Activated T-cell treated with anti-CD3 and anti-CD28 coated beads, Interleukin-2, amount 50 U/mL, for 72 hours (primary cell): Measurements from ENCODE around the gene UHRF2. TPM values are rescaled to one million over a fixed set of nuclear protein-coding genes. Genes with fewer than 3 reads are reported as not detected.
"Not testable (repeated sequence)": the region's sequence is repeated elsewhere in the genome, so short reads cannot be mapped to it uniquely, and the experiment has no call there.

Experiments
- ATAC-seq, 2 donors: fragments of 150-1000 bp; cut with Tn5 transposase; replicated peaks in 1 of 2; 2 replicates each; pipeline ENCODE4 v1.10.0; 2021; ENCODE audit warnings: moderate library complexity in 2 of 2, mild to moderate bottlenecking in 1 of 2
- DNase-seq, 2 donors: peaks; one replicate each; pipeline ENCODE4 v3.0.0; 2021 to 2022; ENCODE audit warnings: mixed read lengths in 1 of 2
- H3K27ac Mint-ChIP-seq: one replicate; pipeline ENCODE4 v1.8.0; 2022; ENCODE audit warnings: mild to moderate bottlenecking, moderate library complexity, mixed read lengths
- H3K27me3 Mint-ChIP-seq: one replicate; pipeline ENCODE4 v1.8.0; 2022; ENCODE audit warnings: low read depth, mixed read lengths
- H3K36me3 Mint-ChIP-seq, 2 donors: one replicate each; pipeline ENCODE4 v1.8.0; 2022; ENCODE audit warnings: mixed read lengths in 2 of 2, mild to moderate bottlenecking in 1 of 2; ENCODE audit not compliant: insufficient read depth in 2 of 2
- H3K4me1 Mint-ChIP-seq: one replicate; pipeline ENCODE4 v1.8.0; 2022; ENCODE audit warnings: low read depth, mixed read lengths
- H3K4me3 Mint-ChIP-seq, 2 donors: one replicate each; pipeline ENCODE4 v1.8.0; 2022; ENCODE audit warnings: mild to moderate bottlenecking in 2 of 2, mixed read lengths in 2 of 2, moderate library complexity in 2 of 2
- H3K9me3 Mint-ChIP-seq, 2 donors: one replicate each; pipeline ENCODE4 v1.8.0; 2022; ENCODE audit warnings: mixed read lengths in 2 of 2
- total RNA-seq, 2 donors: library from RNA; stranded (reverse); gene quantifications; one replicate each; pipeline ENCODE4 v1.2.3, GENCODE V29; 2022

The UHRF2 gene
- total RNA-seq, 2 donors from 2014 or later, result 84.6 to 87.2 TPM

DNA sequence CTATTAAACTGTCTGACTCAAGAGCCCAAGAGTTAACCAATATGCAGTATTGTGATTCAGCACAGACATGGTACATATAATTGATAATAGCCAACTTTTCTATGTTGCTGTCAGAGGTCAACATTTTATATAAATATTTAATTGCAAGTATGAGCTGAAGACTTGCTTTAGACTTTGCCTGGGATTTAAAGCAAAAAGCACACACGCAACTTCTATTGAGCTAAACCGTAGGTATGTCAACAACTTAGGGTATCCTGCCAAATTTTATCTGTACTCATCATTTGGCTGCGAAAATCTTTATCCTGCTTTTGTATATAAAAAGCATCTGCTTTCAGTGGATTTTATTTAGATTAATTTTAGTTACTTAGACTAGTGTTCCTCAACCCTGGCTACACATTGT lies 27.4 kb downstream of the UHRF2 start:
- H3K36me3 Mint-ChIP-seq, result peaks cover 0 to 8% of the 10 kb centered on the region in 2 donors
- H3K27ac Mint-ChIP-seq, result no peak overlapping the region
- peaks cover 31% of the 10 kb centered on the region for H3K4me1 Mint-ChIP-seq
- H3K4me3 Mint-ChIP-seq, result no peak overlapping the region
- no peaks in the 10 kb centered on the region for H3K9me3 Mint-ChIP-seq
- no peaks in the 10 kb centered on the region for H3K27me3 Mint-ChIP-seq
- DNase-seq (no peak), ATAC-seq (no peak)

DNA sequence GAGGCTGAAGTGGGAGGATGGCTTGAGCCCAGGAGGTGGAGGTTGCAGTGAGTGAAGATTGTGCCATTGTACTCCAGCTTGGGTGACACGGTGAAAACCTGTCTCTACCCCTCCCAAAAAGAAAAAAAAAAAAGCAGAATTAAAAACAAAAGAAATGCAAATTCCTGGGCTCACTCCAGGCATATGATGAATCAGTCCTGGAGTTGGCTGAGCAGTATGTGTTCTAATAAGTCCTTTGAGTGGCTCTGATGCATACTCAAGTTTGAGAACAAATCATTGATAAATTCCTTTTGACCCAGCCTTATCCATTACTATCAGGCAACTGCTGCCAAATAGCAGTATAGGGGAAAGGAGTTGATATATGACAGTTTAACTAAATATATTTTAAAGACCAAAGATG lies 28.3 kb downstream of the UHRF2 start:
- DNase-seq, result no peak
- no peak overlapping the region for H3K4me3 Mint-ChIP-seq
- H3K36me3 Mint-ChIP-seq, result peaks cover 0 to 6% of the 10 kb centered on the region in 2 donors
- no peak overlapping the region for H3K27ac Mint-ChIP-seq
- H3K27me3 Mint-ChIP-seq, result no peaks in the 10 kb centered on the region
- peaks cover 27% of the 10 kb centered on the region for H3K4me1 Mint-ChIP-seq
- no peaks in the 10 kb centered on the region for H3K9me3 Mint-ChIP-seq
- ATAC-seq, result no peak

- peaks cover 26% of the 10 kb centered on the region for H3K4me1 Mint-ChIP-seq
- ATAC-seq, result no peak
- H3K36me3 Mint-ChIP-seq, result peaks cover 0 to 3% of the 10 kb centered on the region in 2 donors
- no peaks in the 10 kb centered on the region for H3K9me3 Mint-ChIP-seq
- H3K27ac Mint-ChIP-seq, result peak overlapping the region; percentile 92
- no peaks in the 10 kb centered on the region for H3K27me3 Mint-ChIP-seq
- no peak for DNase-seq
- H3K4me3 Mint-ChIP-seq, result no peak overlapping the region
Measured at GRCh38 chr9:6443661-6444060, 30.7 kb downstream of the UHRF2 start.

- no peak for DNase-seq
- peak overlapping the region; percentile 92 for H3K27ac Mint-ChIP-seq
- ATAC-seq, result no peak
- no peak overlapping the region for H3K4me3 Mint-ChIP-seq
- H3K27me3 Mint-ChIP-seq, result no peaks in the 10 kb centered on the region
- H3K36me3 Mint-ChIP-seq, result peaks cover 0 to 3% of the 10 kb centered on the region in 2 donors
- H3K9me3 Mint-ChIP-seq, result no peaks in the 10 kb centered on the region
- peaks cover 25% of the 10 kb centered on the region for H3K4me1 Mint-ChIP-seq
Measured at GRCh38 chr9:6444128-6444527, 31.1 kb downstream of the UHRF2 start.

DNA sequence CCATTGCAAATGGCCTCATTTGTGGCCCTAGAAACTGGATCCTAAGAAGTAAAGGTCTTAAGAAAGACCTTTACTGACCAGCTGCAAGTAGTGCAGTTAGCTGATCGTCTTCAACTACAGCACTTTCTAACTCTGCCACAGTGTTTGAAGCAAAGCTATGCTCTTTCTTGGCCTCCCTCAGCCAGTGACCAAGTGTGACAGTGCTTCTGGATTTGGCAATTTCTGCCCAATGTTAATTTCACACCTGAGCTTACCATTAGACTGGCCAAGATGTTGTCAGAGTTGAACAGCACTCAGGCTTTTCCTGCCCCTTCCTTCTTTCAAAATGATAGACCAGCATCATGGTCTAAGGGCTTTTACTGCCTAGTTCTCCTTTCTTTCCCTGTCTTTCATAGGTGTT lies 36.1 kb downstream of the UHRF2 start:
- H3K27ac Mint-ChIP-seq, result no peak overlapping the region
- no peak overlapping the region for H3K4me3 Mint-ChIP-seq
- no peaks in the 10 kb centered on the region for H3K27me3 Mint-ChIP-seq
- DNase-seq (no peak), ATAC-seq (no peak)
- no peaks in the 10 kb centered on the region for H3K9me3 Mint-ChIP-seq
- peaks cover 28% of the 10 kb centered on the region for H3K4me1 Mint-ChIP-seq
- peaks cover 0 to 4% of the 10 kb centered on the region in 2 donors for H3K36me3 Mint-ChIP-seq

DNA sequence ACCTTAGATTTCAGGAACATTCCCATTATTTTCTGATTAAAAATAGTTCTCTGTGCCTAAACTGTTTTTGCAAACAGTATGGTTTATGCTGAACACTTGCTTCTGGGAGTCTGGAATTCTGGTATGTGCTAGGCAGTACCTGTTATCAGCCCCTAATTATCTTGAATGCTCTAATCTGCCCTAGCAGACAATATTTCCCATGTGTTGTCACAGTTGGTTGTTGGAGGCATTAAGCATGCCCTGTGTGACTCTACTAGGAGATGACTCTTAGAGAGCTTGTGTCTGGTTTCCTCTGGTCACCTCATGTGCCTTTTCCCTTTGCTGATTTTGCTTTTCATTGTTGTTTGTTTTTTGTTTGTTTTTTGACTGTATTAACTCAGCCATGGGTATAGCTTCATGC lies 36.6 kb downstream of the UHRF2 start:
- peaks cover 26% of the 10 kb centered on the region for H3K4me1 Mint-ChIP-seq
- H3K27me3 Mint-ChIP-seq, result no peaks in the 10 kb centered on the region
- no peak for ATAC-seq
- H3K4me3 Mint-ChIP-seq, result no peak overlapping the region
- H3K27ac Mint-ChIP-seq, result no peak overlapping the region
- H3K9me3 Mint-ChIP-seq, result no peaks in the 10 kb centered on the region
- H3K36me3 Mint-ChIP-seq, result peaks cover 0 to 5% of the 10 kb centered on the region in 2 donors
- no peak for DNase-seq

- Mint-ChIP-seq H3K4me3 (no peak overlapping the region), H3K4me1 (peaks cover 26% of the 10 kb centered on the region), H3K27ac (peak overlapping the region; percentile 75), H3K27me3 (no peaks in the 10 kb centered on the region), H3K36me3 (peaks cover 4 to 8% of the 10 kb centered on the region in 2 donors), H3K9me3 (no peaks in the 10 kb centered on the region)
- DNase-seq (no peak), ATAC-seq (no peak)
Measured at GRCh38 chr9:6450641-6451375, 37.8 kb downstream of the UHRF2 start.

GRCh38 chr9:6455292-6455691 lies 42.3 kb downstream of the UHRF2 start:
- not testable (repeated sequence) for H3K27me3 Mint-ChIP-seq, ATAC-seq, DNase-seq, H3K27ac Mint-ChIP-seq, H3K4me3 Mint-ChIP-seq, H3K9me3 Mint-ChIP-seq
- Mint-ChIP-seq H3K36me3 (peaks cover 9 to 27% of the 10 kb centered on the region in 2 donors), H3K4me1 (peaks cover 16% of the 10 kb centered on the region)

- H3K4me1 Mint-ChIP-seq, result peaks cover 15% of the 10 kb centered on the region
- H3K36me3 Mint-ChIP-seq, result peaks cover 9 to 27% of the 10 kb centered on the region in 2 donors
- not testable (repeated sequence) for H3K27me3 Mint-ChIP-seq, ATAC-seq, DNase-seq, H3K9me3 Mint-ChIP-seq, H3K27ac Mint-ChIP-seq, H3K4me3 Mint-ChIP-seq
Measured at GRCh38 chr9:6458704-6459103, 45.7 kb downstream of the UHRF2 start.

- Mint-ChIP-seq H3K27ac (no peak overlapping the region), H3K9me3 (peaks cover 3 to 4% of the 10 kb centered on the region in 2 donors), H3K27me3 (no peaks in the 10 kb centered on the region), H3K36me3 (peaks cover 9 to 27% of the 10 kb centered on the region in 2 donors), H3K4me1 (peaks cover 20% of the 10 kb centered on the region), H3K4me3 (no peak overlapping the region)
- no peak for ATAC-seq
- no peak for DNase-seq
Measured at GRCh38 chr9:6459718-6460117, 46.7 kb downstream of the UHRF2 start.

DNA sequence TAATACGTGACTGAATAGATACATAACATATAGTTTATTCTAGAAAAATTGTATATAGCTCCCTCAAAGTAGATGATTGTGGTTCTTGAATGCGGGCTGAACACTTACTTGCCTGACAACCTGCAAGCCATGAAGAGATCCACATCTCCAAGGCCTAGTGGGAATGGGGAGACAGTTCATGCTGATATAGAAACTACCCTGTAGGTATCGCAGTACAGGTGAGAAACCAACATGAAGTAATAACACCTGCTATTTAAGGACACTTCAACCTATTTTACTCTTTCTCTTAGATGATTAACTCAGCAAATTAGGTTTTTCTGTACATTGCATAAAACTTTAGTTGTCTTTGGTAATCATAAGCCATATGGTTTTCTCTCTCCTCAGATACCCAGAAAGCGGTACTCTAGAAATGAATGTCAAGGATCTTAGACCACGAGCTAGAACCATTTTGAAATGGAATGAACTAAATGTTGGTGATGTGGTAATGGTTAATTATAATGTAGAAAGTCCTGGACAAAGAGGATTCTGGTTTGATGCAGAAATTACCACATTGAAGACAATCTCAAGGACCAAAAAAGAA lies 47.3 kb downstream of the UHRF2 start:
- no peak overlapping the region for H3K4me3 Mint-ChIP-seq
- peaks cover 20% of the 10 kb centered on the region for H3K4me1 Mint-ChIP-seq
- peaks cover 3 to 4% of the 10 kb centered on the region in 2 donors for H3K9me3 Mint-ChIP-seq
- peaks cover 10 to 31% of the 10 kb centered on the region in 2 donors for H3K36me3 Mint-ChIP-seq
- no peaks in the 10 kb centered on the region for H3K27me3 Mint-ChIP-seq
- no peak for DNase-seq
- no peak for ATAC-seq
- peak overlapping the region; percentile 42 for H3K27ac Mint-ChIP-seq

- Mint-ChIP-seq H3K36me3 (peaks cover 7 to 30% of the 10 kb centered on the region in 2 donors), H3K27ac (no peak overlapping the region), H3K27me3 (no peaks in the 10 kb centered on the region), H3K4me1 (peaks cover 20% of the 10 kb centered on the region), H3K4me3 (no peak overlapping the region), H3K9me3 (peaks cover 3 to 4% of the 10 kb centered on the region in 2 donors)
- ATAC-seq (no peak), DNase-seq (no peak)
Measured at GRCh38 chr9:6461619-6462018, 48.6 kb downstream of the UHRF2 start.

- no peaks in the 10 kb centered on the region for H3K9me3 Mint-ChIP-seq
- DNase-seq (no peak), ATAC-seq (no peak)
- H3K27me3 Mint-ChIP-seq, result no peaks in the 10 kb centered on the region
- peaks cover 12% of the 10 kb centered on the region for H3K4me1 Mint-ChIP-seq
- H3K27ac Mint-ChIP-seq, result no peak overlapping the region
- peaks cover 7 to 18% of the 10 kb centered on the region in 2 donors for H3K36me3 Mint-ChIP-seq
- H3K4me3 Mint-ChIP-seq, result no peak overlapping the region
Measured at GRCh38 chr9:6467006-6467625, 54.1 kb downstream of the UHRF2 start.
